Measurements from ENCODE around the gene SLC2A11. TPM values are rescaled to one million over a fixed set of nuclear protein-coding genes. Genes with fewer than 3 reads are reported as not detected.

SLC2A11 gene
- total and polyA plus RNA-seq, 9 of the 15 experiments (the other 6 are each of a cell fraction or from before 2014, with no cell fraction given), result 0.44 to 2.7 (median 2.1) TPM

GRCh38 chr22:23849009-23850006 lies 8.4 kb upstream of the SLC2A11 start (continued):
- TF ChIP-seq, protein P1, sequence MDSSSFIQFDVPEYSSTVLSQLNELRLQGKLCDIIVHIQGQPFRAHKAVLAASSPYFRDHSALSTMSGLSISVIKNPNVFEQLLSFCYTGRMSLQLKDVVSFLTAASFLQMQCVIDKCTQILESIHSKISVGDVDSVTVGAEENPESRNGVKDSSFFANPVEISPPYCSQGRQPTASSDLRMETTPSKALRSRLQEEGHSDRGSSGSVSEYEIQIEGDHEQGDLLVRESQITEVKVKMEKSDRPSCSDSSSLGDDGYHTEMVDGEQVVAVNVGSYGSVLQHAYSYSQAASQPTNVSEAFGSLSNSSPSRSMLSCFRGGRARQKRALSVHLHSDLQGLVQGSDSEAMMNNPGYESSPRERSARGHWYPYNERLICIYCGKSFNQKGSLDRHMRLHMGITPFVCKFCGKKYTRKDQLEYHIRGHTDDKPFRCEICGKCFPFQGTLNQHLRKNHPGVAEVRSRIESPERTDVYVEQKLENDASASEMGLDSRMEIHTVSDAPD (CRISPR knock-in tag; IDR thresholded peaks at IDR 0.05), result no peak
- TF ChIP-seq HOMEZ (CRISPR knock-in tag; IDR thresholded peaks at IDR 0.05) (no peak), PHB (CRISPR knock-in tag; IDR thresholded peaks at IDR 0.05) (no peak), BHLHE40 (IDR thresholded peaks at IDR 0.05; ENCODE audit: low read length) (0 out of 2 replicates have a peak, but pooled peaks have one; percentile 7), RBM14 (IDR thresholded peaks at IDR 0.05; ENCODE audit: borderline replicate concordance, insufficient read depth, low read depth, low read length) (no peak), RAD21 (CRISPR knock-in tag; conservative IDR thresholded peaks at IDR 0.05 in 1 of 2, IDR thresholded peaks at IDR 0.05 in 1 of 2) (peak; percentile 80 to 92), HMBOX1 (IDR thresholded peaks at IDR 0.05) (no peak), XRCC4 (IDR thresholded peaks at IDR 0.05; ENCODE audit: extremely low read depth, insufficient read depth, insufficient read length) (no peak), ZNF76 (CRISPR knock-in tag; IDR thresholded peaks at IDR 0.05; ENCODE audit: borderline replicate concordance) (no peak), ZNF3 (CRISPR knock-in tag; IDR thresholded peaks at IDR 0.05) (no peak), XRCC3 (IDR thresholded peaks at IDR 0.05) (no peak), POLR2G (IDR thresholded peaks at IDR 0.05; ENCODE audit: low read depth, low read length) (peak; percentile 40; the same call in 1 of the 2 replicates), DACH1 (IDR thresholded peaks at IDR 0.05; ENCODE audit: partially characterized antibody) (no peak), ZNF589 (CRISPR knock-in tag; IDR thresholded peaks at IDR 0.05; ENCODE audit: low read depth) (no peak), RB1 (IDR thresholded peaks at IDR 0.05; ENCODE audit: low read depth) (peak; percentile 91), SREBF2 (CRISPR knock-in tag; IDR thresholded peaks at IDR 0.05) (no peak)
- TF ChIP-seq, protein P2, sequence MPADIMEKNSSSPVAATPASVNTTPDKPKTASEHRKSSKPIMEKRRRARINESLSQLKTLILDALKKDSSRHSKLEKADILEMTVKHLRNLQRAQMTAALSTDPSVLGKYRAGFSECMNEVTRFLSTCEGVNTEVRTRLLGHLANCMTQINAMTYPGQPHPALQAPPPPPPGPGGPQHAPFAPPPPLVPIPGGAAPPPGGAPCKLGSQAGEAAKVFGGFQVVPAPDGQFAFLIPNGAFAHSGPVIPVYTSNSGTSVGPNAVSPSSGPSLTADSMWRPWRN (IDR thresholded peaks at IDR 0.05; ENCODE audit: low read depth), result no peak
- TF ChIP-seq, protein P3, sequence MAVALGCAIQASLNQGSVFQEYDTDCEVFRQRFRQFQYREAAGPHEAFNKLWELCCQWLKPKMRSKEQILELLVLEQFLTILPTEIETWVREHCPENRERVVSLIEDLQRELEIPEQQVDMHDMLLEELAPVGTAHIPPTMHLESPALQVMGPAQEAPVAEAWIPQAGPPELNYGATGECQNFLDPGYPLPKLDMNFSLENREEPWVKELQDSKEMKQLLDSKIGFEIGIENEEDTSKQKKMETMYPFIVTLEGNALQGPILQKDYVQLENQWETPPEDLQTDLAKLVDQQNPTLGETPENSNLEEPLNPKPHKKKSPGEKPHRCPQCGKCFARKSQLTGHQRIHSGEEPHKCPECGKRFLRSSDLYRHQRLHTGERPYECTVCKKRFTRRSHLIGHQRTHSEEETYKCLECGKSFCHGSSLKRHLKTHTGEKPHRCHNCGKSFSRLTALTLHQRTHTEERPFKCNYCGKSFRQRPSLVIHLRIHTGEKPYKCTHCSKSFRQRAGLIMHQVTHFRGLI (CRISPR knock-in tag; IDR thresholded peaks at IDR 0.05), result no peak
- TF ChIP-seq, protein P4, sequence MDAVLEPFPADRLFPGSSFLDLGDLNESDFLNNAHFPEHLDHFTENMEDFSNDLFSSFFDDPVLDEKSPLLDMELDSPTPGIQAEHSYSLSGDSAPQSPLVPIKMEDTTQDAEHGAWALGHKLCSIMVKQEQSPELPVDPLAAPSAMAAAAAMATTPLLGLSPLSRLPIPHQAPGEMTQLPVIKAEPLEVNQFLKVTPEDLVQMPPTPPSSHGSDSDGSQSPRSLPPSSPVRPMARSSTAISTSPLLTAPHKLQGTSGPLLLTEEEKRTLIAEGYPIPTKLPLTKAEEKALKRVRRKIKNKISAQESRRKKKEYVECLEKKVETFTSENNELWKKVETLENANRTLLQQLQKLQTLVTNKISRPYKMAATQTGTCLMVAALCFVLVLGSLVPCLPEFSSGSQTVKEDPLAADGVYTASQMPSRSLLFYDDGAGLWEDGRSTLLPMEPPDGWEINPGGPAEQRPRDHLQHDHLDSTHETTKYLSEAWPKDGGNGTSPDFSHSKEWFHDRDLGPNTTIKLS (IDR thresholded peaks at IDR 0.05; ENCODE audit: borderline replicate concordance, low read depth), result no peak
